HepG2 (cell line): ENCODE data around the gene CHMP1B. TPM values are rescaled to one million over a fixed set of nuclear protein-coding genes. Genes with fewer than 3 reads are reported as not detected.

Experiments used
- AGO2 ChIP-seq: fragments of 200-400 bp; formaldehyde crosslinking; optimal IDR thresholded peaks from 2 replicates; pipeline ENCODE3; 2017; ENCODE audit warnings: mild to moderate bottlenecking, low read depth, low read length, moderate library complexity
- BHLHE40 ChIP-seq: IDR thresholded peaks from 2 replicates; pipeline ENCODE4 v1.6.1; 2011; ENCODE audit warnings: low read length, improper control_type of control experiment
- EHMT2 ChIP-seq: fragments of 200-600 bp; sonication (generic); IDR thresholded peaks from 2 replicates; pipeline ENCODE4 v1.7.0; 2017; ENCODE audit warnings: antibody characterized with exemption, low read depth, low read length, borderline replicate concordance
- HNF4A ChIP-seq: sonication (generic); formaldehyde crosslinking; IDR thresholded peaks from 2 replicates; pipeline ENCODE4 v1.4.0; 2020; ENCODE audit warnings: missing genetic modification reagents
- HNF4G ChIP-seq, 2 experiments: sonication (generic) in 1 of 2; formaldehyde crosslinking in 1 of 2; IDR thresholded peaks; 2 replicates each; pipeline versions ENCODE4 v1.4.0 to v1.6.1; 2011 to 2020; ENCODE audit warnings: borderline replicate concordance in 2 of 2, low read depth in 2 of 2, mild to moderate bottlenecking in 2 of 2, low read length in 1 of 2, missing genetic modification reagents in 1 of 2, moderate library complexity in 1 of 2
- MTA1 ChIP-seq: sonication (generic); formaldehyde crosslinking; IDR thresholded peaks from 2 replicates; pipeline ENCODE4 v1.4.0; 2020; ENCODE audit warnings: missing genetic modification reagents, mild to moderate bottlenecking, borderline replicate concordance
- RCOR2 ChIP-seq: IDR thresholded peaks from 2 replicates; pipeline ENCODE4 v1.6.1; 2016; ENCODE audit warnings: missing biosample characterization, missing genetic modification reagents
- SMC3 ChIP-seq: IDR thresholded peaks from 2 replicates; pipeline ENCODE4 v1.6.1; 2011; ENCODE audit warnings: low read length, improper control_type of control experiment
- TMF1 ChIP-seq: sonication (generic); formaldehyde crosslinking; IDR thresholded peaks from 2 replicates; pipeline ENCODE4 v1.8.1; 2022; ENCODE audit warnings: low read depth, missing genetic modification reagents
- ZFX ChIP-seq: sonication (generic); formaldehyde crosslinking; IDR thresholded peaks from 2 replicates; pipeline ENCODE4 v1.4.0; 2020; ENCODE audit warnings: mild to moderate bottlenecking, low read depth, missing genetic modification reagents, moderate library complexity
- ZKSCAN1 ChIP-seq: fragments of 150-350 bp; IDR thresholded peaks from 2 replicates; pipeline ENCODE4 v1.6.1; 2014; ENCODE audit warnings: low read length
- ZNF207 ChIP-seq: fragments of 450-650 bp; IDR thresholded peaks from 2 replicates; pipeline ENCODE4 v1.6.1; 2016; ENCODE audit warnings: antibody characterized with exemption, borderline replicate concordance
- ZNF564 ChIP-seq: sonication (generic); formaldehyde crosslinking; IDR thresholded peaks from 2 replicates; pipeline ENCODE4 v1.8.1; 2023; ENCODE audit warnings: mild to moderate bottlenecking, missing genetic modification reagents
- ZNF614 ChIP-seq: IDR thresholded peaks from 2 replicates; pipeline ENCODE4 v1.6.1; 2018; ENCODE audit warnings: missing biosample characterization, missing genetic modification reagents, inconsistent platforms, borderline replicate concordance
- ZNF619 ChIP-seq: sonication (generic); formaldehyde crosslinking; IDR thresholded peaks from 2 replicates; pipeline ENCODE4 v1.4.0; 2020; ENCODE audit warnings: mild to moderate bottlenecking, missing genetic modification reagents
- ZNF720 ChIP-seq: sonication (generic); formaldehyde crosslinking; IDR thresholded peaks from 2 replicates; pipeline ENCODE4 v1.4.0; 2020; ENCODE audit warnings: missing genetic modification reagents
- polyA plus RNA-seq, 8 experiments: library from polyadenylated mRNA; depleted of rRNA in 3 of 8; stranded (reverse) in 7 of 8; unstranded in 1 of 8; fragments of >200 nt; fragmentation: Illumina TruSeq in 4 of 8; extraction: Trizol in 4 of 8; gene quantifications; 2 replicates each; pipeline versions ENCODE4 v1.2.1 to v1.2.3, GENCODE V29; 2011 to 2016; ENCODE audit warnings: low read depth in 4 of 8, missing spikeins in 1 of 8, mixed read lengths in 1 of 8; ENCODE audit not compliant: insufficient read depth in 1 of 8
- total RNA-seq, 5 experiments: library from RNA; depleted of rRNA; stranded (reverse); fragments of >200 nt; fragmentation: Illumina TruSeq; extraction: Trizol; gene quantifications; 2 replicates each; pipeline ENCODE4 v1.2.3, GENCODE V29; 2016; ENCODE audit warnings: low read depth in 1 of 5
- TF ChIP-seq, protein P1 (sequence below): sonication (generic); formaldehyde crosslinking; IDR thresholded peaks from 2 replicates; pipeline ENCODE4 v1.4.0; 2020; ENCODE audit warnings: missing genetic modification reagents
- TF ChIP-seq, protein P2 (sequence below): sonication (generic); formaldehyde crosslinking; IDR thresholded peaks from 2 replicates; pipeline ENCODE4 v1.4.0; 2020; ENCODE audit warnings: low read depth, mild to moderate bottlenecking, missing genetic modification reagents
- TF ChIP-seq, protein P3 (sequence below): sonication (generic); formaldehyde crosslinking; IDR thresholded peaks from 2 replicates; pipeline ENCODE4 v1.5.0; 2020; ENCODE audit warnings: mild to moderate bottlenecking, missing genetic modification reagents
- TF ChIP-seq, protein P4 (sequence below): sonication (generic); formaldehyde crosslinking; IDR thresholded peaks from 2 replicates; pipeline ENCODE4 v1.5.1; 2020; ENCODE audit warnings: missing genetic modification reagents, mild to moderate bottlenecking, borderline replicate concordance

CHMP1B gene
- total and polyA plus RNA-seq, 2 of the 13 experiments (the other 11 are each of a cell fraction or from before 2014, with no cell fraction given), result 18.8 to 20.2 TPM

DNA sequence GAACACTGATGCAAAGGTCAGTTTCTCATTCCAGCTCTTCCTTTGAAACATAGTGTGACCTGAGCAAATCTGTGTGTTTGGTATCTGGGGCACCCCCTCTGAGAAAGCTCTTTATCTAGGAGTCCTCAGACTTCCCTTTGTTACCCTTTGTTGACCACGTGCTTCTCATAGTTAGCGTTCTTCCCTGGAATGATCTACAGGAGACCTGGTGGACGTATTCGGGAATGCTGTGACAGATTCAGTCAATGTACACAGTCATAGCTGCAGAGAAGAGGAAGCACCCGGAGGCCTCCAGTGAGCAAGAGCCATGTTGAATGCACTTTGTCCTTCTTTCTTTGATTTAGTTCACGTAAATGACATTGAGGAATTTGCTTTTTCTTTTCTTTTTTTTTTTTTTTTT lies 10.7 kb upstream of the CHMP1B start (continued):
- TF ChIP-seq ZNF619 (no peak), BHLHE40 (peak; percentile 62; the same call in 1 of the 2 replicates), EHMT2 (no peak), ZNF564 (no peak), TMF1 (CRISPR knock-in tag) (no peak), ZNF720 (CRISPR knock-in tag) (no peak), MTA1 (CRISPR knock-in tag) (no peak), ZNF207 (no peak), ZNF614 (0 out of 2 replicates have a peak, but pooled peaks have one; percentile 25), HNF4A (CRISPR knock-in tag) (peak; percentile 68), SMC3 (no peak; the same call in 1 of the 2 replicates), ZFX (peak; percentile 34; the same call in 1 of the 2 replicates), ZKSCAN1 (no peak), AGO2 (no peak), HNF4G (IDR thresholded peaks at IDR 0.05; ENCODE audit: borderline replicate concordance, low read depth, low read length) (no peak), HNF4G (CRISPR knock-in tag; IDR thresholded peaks at IDR 0.05; ENCODE audit: borderline replicate concordance, low read depth) (no peak), RCOR2 (CRISPR knock-in tag) (no peak)
- TF ChIP-seq, protein P1, sequence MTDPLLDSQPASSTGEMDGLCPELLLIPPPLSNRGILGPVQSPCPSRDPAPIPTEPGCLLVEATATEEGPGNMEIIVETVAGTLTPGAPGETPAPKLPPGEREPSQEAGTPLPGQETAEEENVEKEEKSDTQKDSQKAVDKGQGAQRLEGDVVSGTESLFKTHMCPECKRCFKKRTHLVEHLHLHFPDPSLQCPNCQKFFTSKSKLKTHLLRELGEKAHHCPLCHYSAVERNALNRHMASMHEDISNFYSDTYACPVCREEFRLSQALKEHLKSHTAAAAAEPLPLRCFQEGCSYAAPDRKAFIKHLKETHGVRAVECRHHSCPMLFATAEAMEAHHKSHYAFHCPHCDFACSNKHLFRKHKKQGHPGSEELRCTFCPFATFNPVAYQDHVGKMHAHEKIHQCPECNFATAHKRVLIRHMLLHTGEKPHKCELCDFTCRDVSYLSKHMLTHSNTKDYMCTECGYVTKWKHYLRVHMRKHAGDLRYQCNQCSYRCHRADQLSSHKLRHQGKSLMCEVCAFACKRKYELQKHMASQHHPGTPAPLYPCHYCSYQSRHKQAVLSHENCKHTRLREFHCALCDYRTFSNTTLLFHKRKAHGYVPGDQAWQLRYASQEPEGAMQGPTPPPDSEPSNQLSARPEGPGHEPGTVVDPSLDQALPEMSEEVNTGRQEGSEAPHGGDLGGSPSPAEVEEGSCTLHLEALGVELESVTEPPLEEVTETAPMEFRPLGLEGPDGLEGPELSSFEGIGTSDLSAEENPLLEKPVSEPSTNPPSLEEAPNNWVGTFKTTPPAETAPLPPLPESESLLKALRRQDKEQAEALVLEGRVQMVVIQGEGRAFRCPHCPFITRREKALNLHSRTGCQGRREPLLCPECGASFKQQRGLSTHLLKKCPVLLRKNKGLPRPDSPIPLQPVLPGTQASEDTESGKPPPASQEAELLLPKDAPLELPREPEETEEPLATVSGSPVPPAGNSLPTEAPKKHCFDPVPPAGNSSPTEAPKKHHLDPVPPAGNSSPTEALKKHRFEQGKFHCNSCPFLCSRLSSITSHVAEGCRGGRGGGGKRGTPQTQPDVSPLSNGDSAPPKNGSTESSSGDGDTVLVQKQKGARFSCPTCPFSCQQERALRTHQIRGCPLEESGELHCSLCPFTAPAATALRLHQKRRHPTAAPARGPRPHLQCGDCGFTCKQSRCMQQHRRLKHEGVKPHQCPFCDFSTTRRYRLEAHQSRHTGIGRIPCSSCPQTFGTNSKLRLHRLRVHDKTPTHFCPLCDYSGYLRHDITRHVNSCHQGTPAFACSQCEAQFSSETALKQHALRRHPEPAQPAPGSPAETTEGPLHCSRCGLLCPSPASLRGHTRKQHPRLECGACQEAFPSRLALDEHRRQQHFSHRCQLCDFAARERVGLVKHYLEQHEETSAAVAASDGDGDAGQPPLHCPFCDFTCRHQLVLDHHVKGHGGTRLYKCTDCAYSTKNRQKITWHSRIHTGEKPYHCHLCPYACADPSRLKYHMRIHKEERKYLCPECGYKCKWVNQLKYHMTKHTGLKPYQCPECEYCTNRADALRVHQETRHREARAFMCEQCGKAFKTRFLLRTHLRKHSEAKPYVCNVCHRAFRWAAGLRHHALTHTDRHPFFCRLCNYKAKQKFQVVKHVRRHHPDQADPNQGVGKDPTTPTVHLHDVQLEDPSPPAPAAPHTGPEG (CRISPR knock-in tag), result no peak
- TF ChIP-seq, protein P2, sequence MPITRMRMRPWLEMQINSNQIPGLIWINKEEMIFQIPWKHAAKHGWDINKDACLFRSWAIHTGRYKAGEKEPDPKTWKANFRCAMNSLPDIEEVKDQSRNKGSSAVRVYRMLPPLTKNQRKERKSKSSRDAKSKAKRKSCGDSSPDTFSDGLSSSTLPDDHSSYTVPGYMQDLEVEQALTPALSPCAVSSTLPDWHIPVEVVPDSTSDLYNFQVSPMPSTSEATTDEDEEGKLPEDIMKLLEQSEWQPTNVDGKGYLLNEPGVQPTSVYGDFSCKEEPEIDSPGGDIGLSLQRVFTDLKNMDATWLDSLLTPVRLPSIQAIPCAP (CRISPR knock-in tag), result no peak
- TF ChIP-seq, protein P3, sequence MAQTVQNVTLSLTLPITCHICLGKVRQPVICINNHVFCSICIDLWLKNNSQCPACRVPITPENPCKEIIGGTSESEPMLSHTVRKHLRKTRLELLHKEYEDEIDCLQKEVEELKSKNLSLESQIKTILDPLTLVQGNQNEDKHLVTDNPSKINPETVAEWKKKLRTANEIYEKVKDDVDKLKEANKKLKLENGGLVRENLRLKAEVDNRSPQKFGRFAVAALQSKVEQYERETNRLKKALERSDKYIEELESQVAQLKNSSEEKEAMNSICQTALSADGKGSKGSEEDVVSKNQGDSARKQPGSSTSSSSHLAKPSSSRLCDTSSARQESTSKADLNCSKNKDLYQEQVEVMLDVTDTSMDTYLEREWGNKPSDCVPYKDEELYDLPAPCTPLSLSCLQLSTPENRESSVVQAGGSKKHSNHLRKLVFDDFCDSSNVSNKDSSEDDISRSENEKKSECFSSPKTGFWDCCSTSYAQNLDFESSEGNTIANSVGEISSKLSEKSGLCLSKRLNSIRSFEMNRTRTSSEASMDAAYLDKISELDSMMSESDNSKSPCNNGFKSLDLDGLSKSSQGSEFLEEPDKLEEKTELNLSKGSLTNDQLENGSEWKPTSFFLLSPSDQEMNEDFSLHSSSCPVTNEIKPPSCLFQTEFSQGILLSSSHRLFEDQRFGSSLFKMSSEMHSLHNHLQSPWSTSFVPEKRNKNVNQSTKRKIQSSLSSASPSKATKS (CRISPR knock-in tag), result no peak
- TF ChIP-seq, protein P4, sequence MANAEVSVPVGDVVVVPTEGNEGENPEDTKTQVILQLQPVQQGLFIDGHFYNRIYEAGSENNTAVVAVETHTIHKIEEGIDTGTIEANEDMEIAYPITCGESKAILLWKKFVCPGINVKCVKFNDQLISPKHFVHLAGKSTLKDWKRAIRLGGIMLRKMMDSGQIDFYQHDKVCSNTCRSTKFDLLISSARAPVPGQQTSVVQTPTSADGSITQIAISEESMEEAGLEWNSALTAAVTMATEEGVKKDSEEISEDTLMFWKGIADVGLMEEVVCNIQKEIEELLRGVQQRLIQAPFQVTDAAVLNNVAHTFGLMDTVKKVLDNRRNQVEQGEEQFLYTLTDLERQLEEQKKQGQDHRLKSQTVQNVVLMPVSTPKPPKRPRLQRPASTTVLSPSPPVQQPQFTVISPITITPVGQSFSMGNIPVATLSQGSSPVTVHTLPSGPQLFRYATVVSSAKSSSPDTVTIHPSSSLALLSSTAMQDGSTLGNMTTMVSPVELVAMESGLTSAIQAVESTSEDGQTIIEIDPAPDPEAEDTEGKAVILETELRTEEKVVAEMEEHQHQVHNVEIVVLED (CRISPR knock-in tag), result no peak
